Measurements from ENCODE around the gene STK32B. TPM values are rescaled to one million over a fixed set of nuclear protein-coding genes. Genes with fewer than 3 reads are reported as not detected.
A peak's percentile ranks its signal among the peaks of the same experiment; 100 is the strongest.

The STK32B gene
- total and polyA plus RNA-seq, 2 donors (not counting 3 experiments of a cell fraction or from before 2014, with no cell fraction given): 5.6 to 7.8 TPM

GRCh38 chr4:5019796-5020195, 31.5 kb upstream of the STK32B start:
- no peaks in the 10 kb centered on the region for H3K9me3 ChIP-seq (replicated peaks; ENCODE audit: control insufficient read depth, insufficient read depth, low read length)
- no peaks in the 10 kb centered on the region for H3K4me1 ChIP-seq (ENCODE audit: control insufficient read depth, extremely low read depth, insufficient read depth, low read length)
- H3K36me3 ChIP-seq (ENCODE audit: control insufficient read depth in 2 of 2, extremely low read depth in 1 of 2, insufficient read depth in 2 of 2, low read length in 2 of 2): no peaks in the 10 kb centered on the region
- ChIA-PET POLR2A (no interaction called here), CTCF (interaction anchor here (1.1 to 2.4 kb wide), 3 partner anchors 11 to 30 kb away, joined by 3 to 20 read pairs (median 6); partner anchors contain the start of gene STK32B)
- no peak overlapping the region for H3K4me2 ChIP-seq (ENCODE audit: insufficient read depth, low read length)
- no peaks in the 10 kb centered on the region for H3K9me1 ChIP-seq (replicated peaks; ENCODE audit: control insufficient read depth, extremely low read depth, insufficient read depth, low read length)
- TF ChIP-seq EZH2 (IDR thresholded peaks at IDR 0.05; ENCODE audit: borderline replicate concordance, low read depth, low read length, severe bottlenecking): no peak
- no peak for TF ChIP-seq FOS (IDR thresholded peaks at IDR 0.05; ENCODE audit: borderline replicate concordance, insufficient read depth, low read length)
- no peak for TF ChIP-seq GATA2 (IDR thresholded peaks at IDR 0.05; ENCODE audit: insufficient read depth, insufficient read length, low read depth, low read length)
- intact Hi-C loops (cut with micrococcal nuclease) (no loop called here), dilution Hi-C loops (cut with MboI; ENCODE audit: extremely low pct_ligation_motif_present, low sequenced_read_pairs) (no loop called here)
- no peak overlapping the region for H2AFZ ChIP-seq (ENCODE audit: low read depth, low read length)
- no peaks in the 10 kb centered on the region for H4K20me1 ChIP-seq (replicated peaks; ENCODE audit: control insufficient read depth, extremely low read depth, insufficient read depth, low read length)
- H3K79me2 ChIP-seq (ENCODE audit: control insufficient read depth, insufficient read depth, low read length): no peaks in the 10 kb centered on the region
- no peak overlapping the region for H3K4me3 ChIP-seq (replicated peaks in 1 of 3; ENCODE audit: insufficient read depth in 1 of 3, low read depth in 1 of 3, low read length in 3 of 3)
- no peak for DNase-seq (ENCODE audit: low read depth, low spot score)
- FAIRE-seq: no peak
- H3K27me3 ChIP-seq (ENCODE audit: control insufficient read depth in 2 of 2, insufficient read depth in 2 of 2, low read length in 2 of 2): peaks cover 6 to 20% of the 10 kb centered on the region in 2 experiments
- no TSS peak for BruUV-seq (replicated peaks)
- H3K9ac ChIP-seq (replicated peaks; ENCODE audit: extremely low read depth, insufficient read depth, low read length): no peak overlapping the region
- no peak overlapping the region for H3K27ac ChIP-seq (ENCODE audit: insufficient read depth, low read depth, low read length)

GRCh38 chr4:5020341-5020740, 30.9 kb upstream of the STK32B start:
- Histone ChIP-seq H4K20me1 (replicated peaks; ENCODE audit: control insufficient read depth, extremely low read depth, insufficient read depth, low read length) (no peaks in the 10 kb centered on the region), H3K4me2 (ENCODE audit: insufficient read depth, low read length) (no peak overlapping the region), H2AFZ (ENCODE audit: low read depth, low read length) (no peak overlapping the region), H3K27ac (ENCODE audit: insufficient read depth, low read depth, low read length) (no peak overlapping the region), H3K36me3 (ENCODE audit: control insufficient read depth in 2 of 2, extremely low read depth in 1 of 2, insufficient read depth in 2 of 2, low read length in 2 of 2) (no peaks in the 10 kb centered on the region), H3K9me3 (replicated peaks; ENCODE audit: control insufficient read depth, insufficient read depth, low read length) (no peaks in the 10 kb centered on the region), H3K9ac (replicated peaks; ENCODE audit: extremely low read depth, insufficient read depth, low read length) (no peak overlapping the region), H3K4me3 (replicated peaks in 1 of 3; ENCODE audit: insufficient read depth in 1 of 3, low read depth in 1 of 3, low read length in 3 of 3) (no peak overlapping the region), H3K79me2 (ENCODE audit: control insufficient read depth, insufficient read depth, low read length) (no peaks in the 10 kb centered on the region), H3K4me1 (ENCODE audit: control insufficient read depth, extremely low read depth, insufficient read depth, low read length) (no peaks in the 10 kb centered on the region), H3K9me1 (replicated peaks; ENCODE audit: control insufficient read depth, extremely low read depth, insufficient read depth, low read length) (no peaks in the 10 kb centered on the region), H3K27me3 (ENCODE audit: control insufficient read depth in 2 of 2, insufficient read depth in 2 of 2, low read length in 2 of 2) (peaks cover 6 to 20% of the 10 kb centered on the region in 2 experiments)
- POLR2A ChIA-PET: interaction anchor here (0.9 kb wide), 1 partner anchor 10 kb away, joined by 3 read pairs; no protein-coding TSS in a partner anchor
- BruUV-seq (replicated peaks): no TSS peak
- CTCF ChIA-PET: interaction anchor here (1.1 to 1.5 kb wide), 2 partner anchors 10 to 12 kb away, joined by 3 to 6 read pairs; no protein-coding TSS in a partner anchor
- FAIRE-seq (peak; percentile 24), DNase-seq (ENCODE audit: low read depth, low spot score) (no peak)
- TF ChIP-seq EZH2 (IDR thresholded peaks at IDR 0.05; ENCODE audit: borderline replicate concordance, low read depth, low read length, severe bottlenecking): no peak
- TF ChIP-seq POLR2A (IDR thresholded peaks at IDR 0.05; ENCODE audit: low read depth, low read length): no peak
- TF ChIP-seq MYC (IDR thresholded peaks at IDR 0.05; ENCODE audit: low read depth, low read length): no peak
- no peak for TF ChIP-seq CTCF (IDR thresholded peaks at IDR 0.05; ENCODE audit: extremely low read depth in 1 of 2, insufficient read depth in 1 of 2, low read depth in 1 of 2, low read length in 2 of 2)
- no peak for TF ChIP-seq FOS (IDR thresholded peaks at IDR 0.05; ENCODE audit: borderline replicate concordance, insufficient read depth, low read length)
- TF ChIP-seq POLR2AphosphoS5 (IDR thresholded peaks at IDR 0.05; ENCODE audit: insufficient read depth, low read depth, low read length): no peak
- no peak for TF ChIP-seq JUN (IDR thresholded peaks at IDR 0.05; ENCODE audit: borderline replicate concordance, insufficient read depth, insufficient read length, low read depth)
- TF ChIP-seq MAX (IDR thresholded peaks at IDR 0.05; ENCODE audit: insufficient read depth, insufficient read length): no peak
- no peak for TF ChIP-seq GATA2 (IDR thresholded peaks at IDR 0.05; ENCODE audit: insufficient read depth, insufficient read length, low read depth, low read length)
- intact Hi-C loops (cut with micrococcal nuclease): no loop called here
- dilution Hi-C loops (cut with MboI; ENCODE audit: extremely low pct_ligation_motif_present, low sequenced_read_pairs): no loop called here

All from endothelial cell of umbilical vein (primary cell).